ENCODE results near the gene OAS2. TPM values are rescaled to one million over a fixed set of nuclear protein-coding genes. Genes with fewer than 3 reads are reported as not detected.

OAS2 gene
- total RNA-seq, 1 donor from 2014 or later = 94.2 TPM

DNA sequence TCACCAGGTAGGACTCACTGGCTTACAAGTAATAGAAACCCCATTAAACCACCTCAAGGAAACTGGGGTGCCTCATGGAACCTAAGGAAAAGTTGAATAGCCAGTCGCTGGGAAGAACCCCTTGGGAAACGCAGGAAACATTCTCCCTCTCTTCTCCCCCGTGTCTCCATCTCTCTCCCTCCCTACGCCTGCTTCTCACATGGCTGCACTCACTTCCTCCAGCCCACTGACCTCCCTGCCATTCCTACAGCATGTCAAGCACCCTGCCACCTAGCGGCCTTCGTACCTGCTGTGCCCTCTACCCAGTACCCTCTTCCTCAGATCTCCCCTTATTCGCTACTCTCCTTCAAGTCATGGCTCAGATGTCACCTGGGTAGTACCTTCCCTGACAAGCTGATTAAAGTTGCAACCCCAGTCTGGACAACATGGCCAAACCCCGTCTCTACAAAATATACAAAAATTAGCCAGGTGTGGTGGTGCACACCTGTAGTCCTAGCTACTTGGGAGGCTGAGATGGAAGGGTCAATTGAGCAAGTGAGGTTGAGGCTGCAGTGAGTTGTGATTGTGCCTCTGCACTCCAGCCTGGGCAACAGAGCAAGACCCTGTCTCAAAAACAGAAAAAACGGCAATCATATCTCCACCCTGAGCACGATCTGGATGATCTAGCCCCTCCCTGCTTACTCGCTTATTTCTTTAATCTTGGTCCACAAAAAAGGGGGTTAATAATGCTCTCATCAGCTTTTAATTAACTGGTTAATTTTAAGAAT is 71.8 kb downstream of the OAS2 start:
- no peak overlapping the region for H2AFZ ChIP-seq (ENCODE audit: low read depth, low read length)
- no peak overlapping the region for H3K4me3 ChIP-seq (ENCODE audit: insufficient read depth, low read depth, low read length)
- Mint-ChIP-seq H3K27me3 (ENCODE audit: low read depth, unreplicated experiment) (peaks cover 72% of the 10 kb centered on the region), H3K36me3 (ENCODE audit: low read depth, unreplicated experiment) (no peaks in the 10 kb centered on the region), H3K9me3 (ENCODE audit: unreplicated experiment) (peaks cover 6% of the 10 kb centered on the region), H3K4me3 (ENCODE audit: unreplicated experiment) (no peak overlapping the region), H3K27ac (ENCODE audit: unreplicated experiment) (no peak overlapping the region), H3K4me1 (ENCODE audit: low read depth, unreplicated experiment) (no peaks in the 10 kb centered on the region)
- no peaks in the 10 kb centered on the region for H3K4me1 ChIP-seq (ENCODE audit: insufficient read depth, low read length)
- no peak for FAIRE-seq
- H3K4me2 ChIP-seq (ENCODE audit: low read length) = no peak overlapping the region
- no peak overlapping the region for H3K27ac ChIP-seq (ENCODE audit: low read depth, low read length)
- no peaks in the 10 kb centered on the region for H3K9me3 ChIP-seq (ENCODE audit: insufficient read depth, low read depth, low read length)
- no peaks in the 10 kb centered on the region for H3K79me2 ChIP-seq (ENCODE audit: insufficient read depth, low read length)
- H4K20me1 ChIP-seq (ENCODE audit: insufficient read depth, low read length) = no peaks in the 10 kb centered on the region
- peaks cover 31% of the 10 kb centered on the region for H3K27me3 ChIP-seq (ENCODE audit: insufficient read depth, low read length)
- H3K36me3 ChIP-seq (ENCODE audit: insufficient read depth, low read length) = no peaks in the 10 kb centered on the region
- no peak for TF ChIP-seq EZH2 (IDR thresholded peaks at IDR 0.05; ENCODE audit: insufficient read depth, low read length)
- TF ChIP-seq, protein P1, sequence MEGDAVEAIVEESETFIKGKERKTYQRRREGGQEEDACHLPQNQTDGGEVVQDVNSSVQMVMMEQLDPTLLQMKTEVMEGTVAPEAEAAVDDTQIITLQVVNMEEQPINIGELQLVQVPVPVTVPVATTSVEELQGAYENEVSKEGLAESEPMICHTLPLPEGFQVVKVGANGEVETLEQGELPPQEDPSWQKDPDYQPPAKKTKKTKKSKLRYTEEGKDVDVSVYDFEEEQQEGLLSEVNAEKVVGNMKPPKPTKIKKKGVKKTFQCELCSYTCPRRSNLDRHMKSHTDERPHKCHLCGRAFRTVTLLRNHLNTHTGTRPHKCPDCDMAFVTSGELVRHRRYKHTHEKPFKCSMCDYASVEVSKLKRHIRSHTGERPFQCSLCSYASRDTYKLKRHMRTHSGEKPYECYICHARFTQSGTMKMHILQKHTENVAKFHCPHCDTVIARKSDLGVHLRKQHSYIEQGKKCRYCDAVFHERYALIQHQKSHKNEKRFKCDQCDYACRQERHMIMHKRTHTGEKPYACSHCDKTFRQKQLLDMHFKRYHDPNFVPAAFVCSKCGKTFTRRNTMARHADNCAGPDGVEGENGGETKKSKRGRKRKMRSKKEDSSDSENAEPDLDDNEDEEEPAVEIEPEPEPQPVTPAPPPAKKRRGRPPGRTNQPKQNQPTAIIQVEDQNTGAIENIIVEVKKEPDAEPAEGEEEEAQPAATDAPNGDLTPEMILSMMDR (IDR thresholded peaks at IDR 0.05; ENCODE audit: insufficient read depth, low read depth, low read length) = no peak
- no peak overlapping the region for H3K9ac ChIP-seq (ENCODE audit: low read length)
- no peak for DNase-seq (ENCODE audit: low read depth)

GRCh38 chr12:113050795-113051194 is 72.5 kb downstream of the OAS2 start:
- no peaks in the 10 kb centered on the region for H3K4me1 ChIP-seq (ENCODE audit: insufficient read depth, low read length)
- H3K4me1 Mint-ChIP-seq (ENCODE audit: low read depth, unreplicated experiment) = no peaks in the 10 kb centered on the region
- H3K27ac Mint-ChIP-seq (ENCODE audit: unreplicated experiment) = no peak overlapping the region
- TF ChIP-seq, protein P1 (IDR thresholded peaks at IDR 0.05; ENCODE audit: insufficient read depth, low read depth, low read length) = no peak
- TF ChIP-seq EZH2 (IDR thresholded peaks at IDR 0.05; ENCODE audit: insufficient read depth, low read length) = no peak
- H3K4me3 Mint-ChIP-seq (ENCODE audit: unreplicated experiment) = no peak overlapping the region
- H3K4me2 ChIP-seq (ENCODE audit: low read length) = no peak overlapping the region
- no peaks in the 10 kb centered on the region for H3K79me2 ChIP-seq (ENCODE audit: insufficient read depth, low read length)
- no peak overlapping the region for H3K4me3 ChIP-seq (ENCODE audit: insufficient read depth, low read depth, low read length)
- H4K20me1 ChIP-seq (ENCODE audit: insufficient read depth, low read length) = no peaks in the 10 kb centered on the region
- no peak overlapping the region for H3K27ac ChIP-seq (ENCODE audit: low read depth, low read length)
- no peak for DNase-seq (ENCODE audit: low read depth)
- H3K36me3 Mint-ChIP-seq (ENCODE audit: low read depth, unreplicated experiment) = no peaks in the 10 kb centered on the region
- H2AFZ ChIP-seq (ENCODE audit: low read depth, low read length) = no peak overlapping the region
- peaks cover 71% of the 10 kb centered on the region for H3K27me3 Mint-ChIP-seq (ENCODE audit: low read depth, unreplicated experiment)
- H3K9me3 ChIP-seq (ENCODE audit: insufficient read depth, low read depth, low read length) = no peaks in the 10 kb centered on the region
- peaks cover 34% of the 10 kb centered on the region for H3K27me3 ChIP-seq (ENCODE audit: insufficient read depth, low read length)
- FAIRE-seq = no peak
- no peak overlapping the region for H3K9ac ChIP-seq (ENCODE audit: low read length)
- peaks cover 6% of the 10 kb centered on the region for H3K9me3 Mint-ChIP-seq (ENCODE audit: unreplicated experiment)
- no peaks in the 10 kb centered on the region for H3K36me3 ChIP-seq (ENCODE audit: insufficient read depth, low read length)

DNA sequence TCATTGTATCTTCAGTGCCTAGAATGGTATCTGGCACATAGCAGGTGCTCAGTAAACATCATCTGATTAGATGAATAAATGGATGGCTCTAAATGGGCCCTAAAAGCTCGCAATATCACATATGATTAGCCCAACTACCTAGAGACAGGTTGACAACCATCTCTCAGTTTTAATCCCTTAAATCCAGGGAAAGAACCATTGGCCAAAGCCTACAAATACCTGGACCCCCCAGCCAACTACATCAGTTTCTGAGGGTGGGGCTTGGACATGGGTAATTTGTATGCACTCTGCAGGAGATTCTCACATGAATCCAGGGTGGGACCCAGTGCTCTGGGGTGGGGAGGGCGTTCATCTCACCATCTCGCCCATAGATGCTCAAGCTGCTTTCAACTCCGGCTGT is 73.4 kb downstream of the OAS2 start:
- TF ChIP-seq EZH2 (IDR thresholded peaks at IDR 0.05; ENCODE audit: insufficient read depth, low read length) = no peak
- TF ChIP-seq, protein P1 (IDR thresholded peaks at IDR 0.05; ENCODE audit: insufficient read depth, low read depth, low read length) = no peak
- Mint-ChIP-seq H3K4me1 (ENCODE audit: low read depth, unreplicated experiment) (no peaks in the 10 kb centered on the region), H3K27ac (ENCODE audit: unreplicated experiment) (no peak overlapping the region), H3K36me3 (ENCODE audit: low read depth, unreplicated experiment) (no peaks in the 10 kb centered on the region), H3K9me3 (ENCODE audit: unreplicated experiment) (peaks cover 6% of the 10 kb centered on the region), H3K27me3 (ENCODE audit: low read depth, unreplicated experiment) (peaks cover 73% of the 10 kb centered on the region), H3K4me3 (ENCODE audit: unreplicated experiment) (no peak overlapping the region)
- Histone ChIP-seq H3K36me3 (ENCODE audit: insufficient read depth, low read length) (no peaks in the 10 kb centered on the region), H3K27me3 (ENCODE audit: insufficient read depth, low read length) (peaks cover 41% of the 10 kb centered on the region), H3K9me3 (ENCODE audit: insufficient read depth, low read depth, low read length) (no peaks in the 10 kb centered on the region), H3K27ac (ENCODE audit: low read depth, low read length) (no peak overlapping the region), H3K4me2 (ENCODE audit: low read length) (no peak overlapping the region), H3K4me1 (ENCODE audit: insufficient read depth, low read length) (no peaks in the 10 kb centered on the region), H2AFZ (ENCODE audit: low read depth, low read length) (no peak overlapping the region), H3K79me2 (ENCODE audit: insufficient read depth, low read length) (no peaks in the 10 kb centered on the region), H4K20me1 (ENCODE audit: insufficient read depth, low read length) (no peaks in the 10 kb centered on the region), H3K9ac (ENCODE audit: low read length) (no peak overlapping the region), H3K4me3 (ENCODE audit: insufficient read depth, low read depth, low read length) (no peak overlapping the region)
- DNase-seq (ENCODE audit: low read depth) (no peak), FAIRE-seq (no peak)
